Activated CD8-positive, alpha-beta memory T cell treated with anti-CD3 and anti-CD28 coated beads for 36 hours (primary cell): Measurements from ENCODE around the gene SERPINB10. TPM values are rescaled to one million over a fixed set of nuclear protein-coding genes. Genes with fewer than 3 reads are reported as not detected.

Experiments used
- CTCF ChIA-PET: fragments of 350-600 bp; sonication (Branson Sonifier 250); formaldehyde crosslinking; loops from one replicate; lab custom pipeline; 2021; ENCODE audit warnings: antibody characterized with exemption; lab: Charles Lee
- POLR2A ChIA-PET: fragments of 350-600 bp; sonication (Branson Sonifier 250); formaldehyde crosslinking; loops from one replicate; lab custom pipeline; 2021; ENCODE audit warnings: antibody characterized with exemption; lab: Charles Lee
- total RNA-seq, 2 experiments: library from RNA; stranded (reverse); gene quantifications; one replicate each; pipeline ENCODE4 v1.2.3, GENCODE V29; 2021

The SERPINB10 gene
- not detected for total RNA-seq

GRCh38 chr18:63907664-63908063 lies at the start of gene SERPINB10:
Gene SERPINB10 (plus strand): TSS chr18:63907958. CDS start chr18:63915511, 7,553 bp downstream.
- ChIA-PET POLR2A (no interaction called here), CTCF (no interaction called here)

GRCh38 chr18:63858456-63858855 lies 49.3 kb upstream of the SERPINB10 start:
- ChIA-PET POLR2A (no interaction called here), CTCF (no interaction called here)

- CTCF ChIA-PET = no interaction called here
- POLR2A ChIA-PET = no interaction called here
Observed at GRCh38 chr18:63859781-63860475, 47.8 kb upstream of the SERPINB10 start.

- ChIA-PET CTCF (no interaction called here), POLR2A (no interaction called here)
Observed at GRCh38 chr18:63860531-63860930, 47.2 kb upstream of the SERPINB10 start.

- ChIA-PET CTCF (interaction anchor here (1.3 kb wide), 1 partner anchor 127 kb away, joined by 4 read pairs; no protein-coding TSS in a partner anchor), POLR2A (no interaction called here)
Observed at GRCh38 chr18:63867368-63868125, 40.2 kb upstream of the SERPINB10 start.

- CTCF ChIA-PET = no interaction called here
Observed at GRCh38 chr18:63868546-63868945, 39.2 kb upstream of the SERPINB10 start.

GRCh38 chr18:63869374-63869773 lies 38.4 kb upstream of the SERPINB10 start:
- ChIA-PET CTCF (no interaction called here), POLR2A (no interaction called here)

More at GRCh38 chr18:63868546-63868945, 39.2 kb upstream of the SERPINB10 start:
- POLR2A ChIA-PET = no interaction called here

- ChIA-PET CTCF (no interaction called here), POLR2A (no interaction called here)
Observed at GRCh38 chr18:63869851-63870250, 37.9 kb upstream of the SERPINB10 start.

- CTCF ChIA-PET = no interaction called here
- POLR2A ChIA-PET = no interaction called here
Observed at GRCh38 chr18:63871836-63872235, 35.9 kb upstream of the SERPINB10 start.

GRCh38 chr18:63872586-63872985 lies 35.2 kb upstream of the SERPINB10 start:
- POLR2A ChIA-PET = no interaction called here
- CTCF ChIA-PET = interaction anchor here (0.7 kb wide), 1 partner anchor 91 kb away, joined by 3 read pairs; no protein-coding TSS in a partner anchor

GRCh38 chr18:63878343-63878742 lies 29.4 kb upstream of the SERPINB10 start:
- POLR2A ChIA-PET = no interaction called here
- CTCF ChIA-PET = no interaction called here

- ChIA-PET POLR2A (no interaction called here), CTCF (no interaction called here)
Observed at GRCh38 chr18:63878925-63879324, 28.8 kb upstream of the SERPINB10 start.

GRCh38 chr18:63879709-63880108 lies 28.0 kb upstream of the SERPINB10 start:
- ChIA-PET CTCF (no interaction called here), POLR2A (no interaction called here)

GRCh38 chr18:63881851-63882250 lies 25.9 kb upstream of the SERPINB10 start:
- ChIA-PET CTCF (no interaction called here), POLR2A (no interaction called here)

- ChIA-PET CTCF (no interaction called here), POLR2A (no interaction called here)
Observed at GRCh38 chr18:63882333-63883141, 25.2 kb upstream of the SERPINB10 start.

GRCh38 chr18:63883617-63884016 lies 24.1 kb upstream of the SERPINB10 start:
- CTCF ChIA-PET = no interaction called here

GRCh38 chr18:63887424-63887823 lies 20.3 kb upstream of the SERPINB10 start, which contains the start of gene SERPINB2:
Gene SERPINB2 (plus strand): TSS chr18:63887705. CDS start chr18:63891445, 3,740 bp downstream.
- CTCF ChIA-PET = no interaction called here
- POLR2A ChIA-PET = no interaction called here

More at GRCh38 chr18:63883617-63884016, 24.1 kb upstream of the SERPINB10 start:
- POLR2A ChIA-PET = no interaction called here

GRCh38 chr18:63888470-63889190 lies 19.1 kb upstream of the SERPINB10 start:
- ChIA-PET POLR2A (no interaction called here), CTCF (interaction anchor here (0.6 kb wide), 1 partner anchor 101 kb away, joined by 3 read pairs; no protein-coding TSS in a partner anchor)

GRCh38 chr18:63889626-63890025 lies 18.1 kb upstream of the SERPINB10 start:
- ChIA-PET CTCF (interaction anchor here (0.6 kb wide), 1 partner anchor 100 kb away, joined by 3 read pairs; no protein-coding TSS in a partner anchor), POLR2A (no interaction called here)
